NCI-H1417 (cell line): ENCODE results near the gene LRIT2.
"Not testable (repeated sequence)": the region's sequence is repeated elsewhere in the genome, so short reads cannot be mapped to it uniquely, and the experiment has no call there.

ENCODE experiments used
- DNase-seq, 3 experiments: peaks; one replicate each; lab custom pipeline; 2025; lab: John Stamatoyannopoulos, UW

The LRIT2 gene

GRCh38 chr10:84180386-84180785 is 45.0 kb downstream of the LRIT2 start:
- not testable (repeated sequence) for DNase-seq

DNA sequence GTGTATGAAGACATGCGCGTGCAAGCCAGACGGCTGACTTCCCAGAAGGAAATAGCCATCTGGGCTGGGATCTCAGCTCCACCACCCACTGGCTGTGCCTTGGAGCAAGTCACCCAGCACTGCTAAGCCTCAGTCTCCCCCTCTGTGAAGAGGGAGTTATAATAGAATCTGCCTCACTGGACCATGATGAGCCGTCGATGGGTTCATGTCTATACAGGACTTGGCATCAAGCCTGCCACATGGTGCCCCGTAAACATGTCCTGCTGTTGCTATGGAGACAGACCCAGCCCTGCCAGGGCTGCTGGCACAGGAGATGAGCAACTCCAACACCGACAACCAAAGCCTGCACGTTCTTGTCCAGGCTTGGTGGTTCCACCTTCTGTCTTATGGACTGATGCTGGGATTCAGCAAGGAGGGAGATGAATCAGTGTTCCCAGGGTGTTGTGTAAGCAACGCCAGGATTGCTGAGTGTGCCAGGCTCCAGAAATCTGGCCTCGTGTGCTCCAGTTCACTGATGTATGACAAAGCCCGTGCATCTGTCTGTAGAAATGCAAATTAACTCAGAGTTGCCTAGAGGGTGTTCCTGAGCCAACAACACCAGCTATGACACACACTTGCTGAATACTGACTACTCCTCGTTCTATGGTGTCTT is 46.2 kb downstream of the LRIT2 start:
- DNase-seq = peak; percentile 36 to 84 (median 66)

DNA sequence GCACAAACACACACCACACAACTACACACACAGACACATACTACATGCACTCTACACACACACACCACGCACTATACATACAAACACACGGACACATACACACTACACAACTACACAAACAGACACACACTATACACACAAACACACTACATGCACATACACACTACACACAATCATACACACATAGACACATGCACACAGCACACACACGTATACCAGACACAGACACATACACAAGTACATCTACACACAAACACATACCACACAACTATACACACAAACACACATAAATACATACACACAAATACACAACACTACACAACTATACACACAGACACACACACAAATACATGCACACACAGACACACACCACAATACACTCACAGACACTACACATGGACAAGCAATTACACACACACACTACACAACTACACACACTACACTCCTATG is 47.2 kb downstream of the LRIT2 start:
- DNase-seq = no peak

DNA sequence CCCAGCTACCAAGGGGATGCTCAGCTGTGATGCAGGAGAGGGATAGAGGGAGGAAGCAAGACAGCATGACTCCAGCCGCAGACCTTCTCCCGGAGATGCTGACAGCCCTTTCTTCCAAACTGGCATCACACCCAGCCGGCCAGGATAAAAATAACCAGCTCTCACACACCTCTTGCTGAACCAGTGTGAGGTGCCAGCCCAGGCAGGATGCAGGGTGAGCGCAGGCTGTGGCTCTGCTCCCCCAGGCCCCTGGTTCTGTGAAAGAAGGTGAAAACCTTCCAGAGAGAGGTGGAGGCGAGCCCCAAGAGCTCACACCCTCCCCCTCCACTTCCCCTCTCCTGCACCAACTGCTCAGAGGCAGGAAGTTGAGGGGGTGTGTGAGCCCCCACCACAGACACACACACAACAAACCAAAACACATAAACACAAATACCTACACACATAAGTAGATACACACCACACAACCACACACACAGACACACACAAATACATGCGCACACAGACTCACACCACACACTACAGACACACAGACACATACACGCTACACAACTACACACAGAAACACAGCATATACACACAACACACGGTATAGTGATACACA is 47.7 kb downstream of the LRIT2 start:
- no peak for DNase-seq

GRCh38 chr10:84176836-84177474 is 48.4 kb downstream of the LRIT2 start:
- no peak for DNase-seq

DNA sequence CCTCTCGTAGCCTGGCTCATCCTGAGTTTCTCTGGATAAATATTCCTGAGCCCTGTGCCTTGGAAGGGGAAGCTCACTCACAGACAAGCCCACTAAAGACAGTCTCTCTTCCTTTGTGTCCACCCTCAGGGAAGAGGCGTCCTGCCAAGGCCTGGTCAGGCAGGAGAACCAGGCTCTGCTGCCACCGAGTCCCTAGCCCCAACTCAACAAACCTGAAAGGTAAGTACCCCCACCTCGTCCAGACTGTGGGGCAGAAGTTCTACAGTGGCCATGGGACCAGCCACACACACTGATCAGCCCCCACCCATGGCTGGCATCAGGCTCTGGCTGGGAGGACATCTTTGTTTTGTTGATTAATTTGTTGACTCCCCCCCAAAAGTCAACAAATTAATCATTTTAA is 49.0 kb downstream of the LRIT2 start:
- no peak for DNase-seq

DNA sequence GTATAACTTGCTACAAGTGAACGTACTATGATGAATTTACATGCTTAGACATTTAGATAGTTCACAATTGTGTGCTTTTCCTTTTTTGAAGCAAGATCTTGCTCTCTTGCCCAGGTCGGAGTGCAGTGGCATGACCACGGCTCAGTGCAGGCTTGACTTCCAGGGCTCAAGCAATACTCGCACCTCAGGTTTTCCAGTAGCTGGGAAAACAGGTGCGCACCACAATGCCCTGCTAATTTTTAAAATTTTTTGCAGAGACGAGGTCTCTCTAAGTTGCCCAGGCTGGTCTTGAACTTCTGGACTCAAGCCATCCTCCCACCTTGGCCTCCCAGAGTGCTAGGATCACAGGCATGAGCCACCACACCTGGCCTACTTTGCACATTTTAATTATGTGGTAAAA is 49.9 kb downstream of the LRIT2 start:
- DNase-seq = no peak

DNA sequence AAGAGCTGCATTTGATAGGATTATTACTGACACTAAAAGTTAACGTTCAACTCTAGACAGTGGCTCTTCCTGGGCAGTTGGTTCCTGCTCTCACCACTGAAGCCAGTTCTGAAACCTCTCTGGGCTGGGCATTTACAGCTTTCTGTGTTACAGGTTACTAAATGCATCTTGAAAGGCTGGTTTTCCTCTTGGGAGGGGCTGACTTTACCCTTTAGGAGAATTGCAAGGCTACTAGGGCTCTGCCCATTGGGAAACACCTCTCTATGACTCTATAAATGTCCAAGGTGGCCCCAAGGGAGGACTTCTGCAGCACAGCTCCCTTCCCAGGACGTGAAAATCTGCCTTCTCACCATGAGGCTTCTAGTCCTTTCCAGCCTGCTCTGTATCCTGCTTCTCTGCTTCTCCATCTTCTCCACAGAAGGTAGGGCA is 51.8 kb downstream of the LRIT2 start, which contains the start of gene GPR15LG:
Gene GPR15LG (plus strand): TSS at position 301 of the 429 bp plus-strand sequence. CDS start 51 bp downstream, at position 352.
- no peak for DNase-seq

DNA sequence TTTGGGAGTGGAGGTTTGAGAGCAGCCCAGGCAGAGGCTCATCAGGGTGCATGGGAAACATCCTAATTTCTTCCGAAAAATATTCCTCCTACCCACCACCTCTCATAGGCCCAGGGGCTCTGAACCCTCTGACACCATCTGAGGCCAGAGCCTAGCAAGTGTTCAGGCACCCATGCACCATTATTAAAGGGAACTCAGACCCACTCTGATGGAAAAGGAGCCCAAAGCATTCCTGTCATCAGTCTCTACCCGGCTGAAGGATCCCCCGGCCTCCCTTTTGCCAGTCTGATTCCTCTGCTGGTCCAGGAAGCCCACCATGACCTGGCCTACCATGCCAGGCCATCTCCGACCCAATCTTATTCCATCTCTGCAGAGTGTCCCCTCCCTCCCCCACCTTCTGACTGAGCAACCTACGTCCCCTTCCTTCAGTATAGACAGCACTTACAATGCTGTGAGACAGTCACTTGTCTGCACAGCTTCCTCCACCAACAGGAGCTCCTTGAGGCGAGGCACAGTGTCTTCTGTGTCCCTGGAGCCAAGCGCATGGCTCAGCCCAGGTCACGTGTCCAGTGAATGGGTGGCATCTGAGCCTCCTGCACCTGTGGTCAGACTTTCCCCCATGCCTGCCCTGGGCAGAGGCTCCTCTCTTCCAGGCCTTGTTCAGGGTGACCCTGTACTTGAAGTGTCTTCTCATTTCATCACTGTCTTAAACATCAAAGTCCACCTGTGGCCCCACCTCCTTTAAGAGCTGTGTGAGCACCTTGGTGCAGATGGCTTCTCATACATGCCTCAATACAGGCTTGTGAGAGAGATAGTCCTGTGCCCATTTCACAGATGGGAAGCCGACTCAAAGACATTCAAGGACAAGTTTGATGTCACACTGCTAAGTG is 52.6 kb downstream of the LRIT2 start:
- no peak for DNase-seq

- not testable (repeated sequence) for DNase-seq
Observed at GRCh38 chr10:84171700-84172466, 53.5 kb downstream of the LRIT2 start.

GRCh38 chr10:84171237-84171636 is 54.1 kb downstream of the LRIT2 start:
- DNase-seq = not testable (repeated sequence)
